Keratinocyte (primary cell): ENCODE measurements around the gene NLGN1. TPM values are rescaled to one million over a fixed set of nuclear protein-coding genes. Genes with fewer than 3 reads are reported as not detected.

Source experiments
- DNase-seq: peaks from one replicate; pipeline ENCODE4 v3.0.0-alpha.2; 2011; ENCODE audit warnings: low read depth, missing footprints, low spot score
- FAIRE-seq: peaks from 2 replicates; lab custom pipeline; 2011; peaks lifted over from hg19 to GRCh38; lab: Jason Lieb, UNC
- H2AFZ ChIP-seq: 2 replicates; pipeline ENCODE4 v1.6.0; 2012; ENCODE audit warnings: low read length, control low read depth, inconsistent platforms; ENCODE audit not compliant: control insufficient read depth
- H3K27ac ChIP-seq: 2 replicates; pipeline ENCODE4 v1.5.1; 2011; ENCODE audit warnings: low read length; ENCODE audit not compliant: control insufficient read depth, insufficient read depth
- H3K27me3 ChIP-seq: 3 replicates; pipeline ENCODE4 v1.6.0; 2011; ENCODE audit warnings: low read length; ENCODE audit not compliant: control insufficient read depth, insufficient read depth; ENCODE audit errors: extremely low read depth
- H3K36me3 ChIP-seq, 2 experiments: 2 replicates in 1 of 2; 3 replicates in 1 of 2; pipeline ENCODE4 v1.5.1; 2011; ENCODE audit warnings: low read length in 2 of 2, mild to moderate bottlenecking in 1 of 2; ENCODE audit not compliant: control insufficient read depth in 2 of 2, insufficient read depth in 2 of 2; ENCODE audit errors: extremely low read depth in 1 of 2
- H3K4me1 ChIP-seq: 3 replicates; pipeline ENCODE4 v1.5.1; 2011; ENCODE audit warnings: low read length; ENCODE audit not compliant: control insufficient read depth, insufficient read depth; ENCODE audit errors: extremely low read depth
- H3K4me2 ChIP-seq: 3 replicates; pipeline ENCODE4 v1.6.0; 2011; ENCODE audit warnings: low read depth, low read length; ENCODE audit not compliant: control insufficient read depth, insufficient read depth; ENCODE audit errors: extremely low read depth
- H3K4me3 ChIP-seq, 3 experiments: fragments of 200-600 bp in 1 of 3; sonication (generic) in 1 of 3; 2 replicates in 2 of 3; 3 replicates in 1 of 3; pipeline ENCODE4 v1.5.1; 2011 to 2016; ENCODE audit warnings: low read length in 3 of 3, mild to moderate bottlenecking in 3 of 3, control low read depth in 2 of 3, inconsistent platforms in 1 of 3, low read depth in 1 of 3, mixed read lengths in 1 of 3, mixed run types in 1 of 3, moderate library complexity in 1 of 3; ENCODE audit not compliant: control insufficient read depth in 2 of 3, insufficient read depth in 2 of 3; ENCODE audit errors: extremely low read depth in 1 of 3
- H3K79me2 ChIP-seq: 2 replicates; pipeline ENCODE4 v1.6.0; 2012; ENCODE audit warnings: low read length; ENCODE audit not compliant: control insufficient read depth, insufficient read depth
- H3K9ac ChIP-seq: 3 replicates; pipeline ENCODE4 v1.6.0; 2011; ENCODE audit warnings: low read length; ENCODE audit not compliant: control insufficient read depth, insufficient read depth; ENCODE audit errors: extremely low read depth
- H3K9me1 ChIP-seq: 3 replicates; pipeline ENCODE4 v1.6.0; 2011; ENCODE audit warnings: low read length; ENCODE audit not compliant: control insufficient read depth, insufficient read depth; ENCODE audit errors: extremely low read depth
- H3K9me3 ChIP-seq: 2 replicates; pipeline ENCODE4 v1.5.1; 2012; ENCODE audit warnings: low read depth, low read length; ENCODE audit not compliant: control insufficient read depth
- H4K20me1 ChIP-seq: 3 replicates; pipeline ENCODE4 v1.6.0; 2011; ENCODE audit warnings: low read length; ENCODE audit not compliant: control insufficient read depth, insufficient read depth; ENCODE audit errors: extremely low read depth
- EZH2 ChIP-seq: IDR thresholded peaks from one replicate; pipeline ENCODE4 v1.6.1; 2012; ENCODE audit warnings: inconsistent platforms, mild to moderate bottlenecking, low read length, moderate library complexity
- dilution Hi-C: fragments of 300-500 bp; cut with MboI; formaldehyde crosslinking; loops from one replicate; pipeline ENCODE4 v1.7.0; 2020; ENCODE audit warnings: low sequenced_read_pairs; ENCODE audit not compliant: extremely low pct_ligation_motif_present
- polyA plus RNA-seq, 5 experiments: library from polyadenylated mRNA; depleted of rRNA in 3 of 5; stranded (reverse) in 3 of 5; stranded (forward) in 1 of 5; unstranded in 1 of 5; fragments of >200 nt; gene quantifications; 1 replicate in 1 of 5; 2 replicates in 3 of 5; 3 replicates in 1 of 5; pipeline versions ENCODE4 v1.2.1 to v1.2.3, GENCODE V29; 2011 to 2012; ENCODE audit warnings: missing spikeins in 2 of 5, low read depth in 1 of 5, low replicate concordance in 1 of 5
- TF ChIP-seq, protein P1 (sequence below), 3 experiments: IDR thresholded peaks in 1 of 3; conservative IDR thresholded peaks in 1 of 3; optimal IDR thresholded peaks in 1 of 3; 2 replicates in 2 of 3; 3 replicates in 1 of 3; pipeline versions ENCODE3 to v1.5.1; 2011; ENCODE audit warnings: low read length in 3 of 3, mild to moderate bottlenecking in 3 of 3, moderate library complexity in 2 of 3, control low read depth in 1 of 3, inconsistent platforms in 1 of 3; ENCODE audit not compliant: insufficient read depth in 2 of 3; ENCODE audit errors: extremely low read depth in 1 of 3

NLGN1 gene
- polyA plus RNA-seq, 1 donor (not counting 4 experiments of a cell fraction or from before 2014, with no cell fraction given) = not detected

DNA sequence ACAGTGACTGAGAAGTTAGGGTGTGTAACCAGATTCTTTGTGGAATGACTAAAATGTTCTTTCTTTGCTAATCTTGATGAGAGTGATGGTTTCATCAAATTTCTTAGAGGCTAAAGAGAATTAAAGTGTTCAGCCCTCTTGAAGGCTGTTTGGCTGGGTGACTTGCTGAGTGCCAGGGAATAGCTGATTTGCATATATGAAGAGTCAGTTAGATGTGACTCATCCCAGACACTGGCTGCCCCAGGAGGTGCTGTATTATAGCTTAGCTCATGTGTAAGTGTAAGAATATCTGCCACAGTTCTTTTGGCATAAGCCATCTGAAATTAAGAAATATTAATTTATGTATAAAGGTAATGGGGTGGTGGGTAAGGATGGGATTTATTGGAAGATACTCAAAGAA is 535.1 kb downstream of the NLGN1 start:
- Histone ChIP-seq H2AFZ (no peak overlapping the region), H3K27me3 (no peaks in the 10 kb centered on the region), H3K9me1 (no peaks in the 10 kb centered on the region), H3K4me3 (no peak overlapping the region), H3K9me3 (no peaks in the 10 kb centered on the region), H3K4me1 (no peaks in the 10 kb centered on the region), H3K36me3 (no peaks in the 10 kb centered on the region), H3K9ac (no peak overlapping the region), H3K4me2 (no peak overlapping the region), H4K20me1 (no peaks in the 10 kb centered on the region), H3K27ac (no peak overlapping the region), H3K79me2 (no peaks in the 10 kb centered on the region)
- dilution Hi-C loops = no loop called here
- no peak for TF ChIP-seq EZH2
- TF ChIP-seq, protein P1, sequence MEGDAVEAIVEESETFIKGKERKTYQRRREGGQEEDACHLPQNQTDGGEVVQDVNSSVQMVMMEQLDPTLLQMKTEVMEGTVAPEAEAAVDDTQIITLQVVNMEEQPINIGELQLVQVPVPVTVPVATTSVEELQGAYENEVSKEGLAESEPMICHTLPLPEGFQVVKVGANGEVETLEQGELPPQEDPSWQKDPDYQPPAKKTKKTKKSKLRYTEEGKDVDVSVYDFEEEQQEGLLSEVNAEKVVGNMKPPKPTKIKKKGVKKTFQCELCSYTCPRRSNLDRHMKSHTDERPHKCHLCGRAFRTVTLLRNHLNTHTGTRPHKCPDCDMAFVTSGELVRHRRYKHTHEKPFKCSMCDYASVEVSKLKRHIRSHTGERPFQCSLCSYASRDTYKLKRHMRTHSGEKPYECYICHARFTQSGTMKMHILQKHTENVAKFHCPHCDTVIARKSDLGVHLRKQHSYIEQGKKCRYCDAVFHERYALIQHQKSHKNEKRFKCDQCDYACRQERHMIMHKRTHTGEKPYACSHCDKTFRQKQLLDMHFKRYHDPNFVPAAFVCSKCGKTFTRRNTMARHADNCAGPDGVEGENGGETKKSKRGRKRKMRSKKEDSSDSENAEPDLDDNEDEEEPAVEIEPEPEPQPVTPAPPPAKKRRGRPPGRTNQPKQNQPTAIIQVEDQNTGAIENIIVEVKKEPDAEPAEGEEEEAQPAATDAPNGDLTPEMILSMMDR (optimal IDR thresholded peaks at IDR 0.05 in 1 of 3, IDR thresholded peaks at IDR 0.05 in 1 of 3, conservative IDR thresholded peaks at IDR 0.05 in 1 of 3; ENCODE audit: extremely low read depth in 1 of 3, insufficient read depth in 2 of 3, low read length in 3 of 3) = no peak
- FAIRE-seq (no peak), DNase-seq (no peak)

DNA sequence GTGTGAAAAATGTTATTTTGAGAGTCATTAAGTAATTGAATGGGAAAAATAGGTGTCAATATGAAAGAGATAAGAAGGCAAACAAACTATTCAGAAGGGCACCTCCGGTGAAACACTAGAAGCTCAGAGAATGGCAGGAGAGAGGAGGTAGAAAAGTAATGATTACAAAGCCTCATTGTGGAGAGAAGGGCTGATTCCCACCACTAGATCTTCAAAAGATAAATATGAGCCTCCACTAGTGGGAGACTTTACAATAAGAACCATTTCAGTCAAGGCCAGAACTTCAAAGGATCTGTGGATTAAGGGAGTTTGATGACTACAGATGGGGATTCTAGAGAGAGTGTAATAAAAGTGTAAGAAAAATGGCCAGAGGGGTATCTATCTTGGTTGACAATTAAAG is 535.6 kb downstream of the NLGN1 start:
- no peak overlapping the region for H3K27ac ChIP-seq
- H3K4me2 ChIP-seq = no peak overlapping the region
- TF ChIP-seq EZH2 = no peak
- TF ChIP-seq, protein P1 (optimal IDR thresholded peaks at IDR 0.05 in 1 of 3, IDR thresholded peaks at IDR 0.05 in 1 of 3, conservative IDR thresholded peaks at IDR 0.05 in 1 of 3; ENCODE audit: extremely low read depth in 1 of 3, insufficient read depth in 2 of 3, low read length in 3 of 3) = no peak
- H3K4me1 ChIP-seq = no peaks in the 10 kb centered on the region
- H3K4me3 ChIP-seq = no peak overlapping the region
- no peaks in the 10 kb centered on the region for H3K36me3 ChIP-seq
- no peaks in the 10 kb centered on the region for H4K20me1 ChIP-seq
- H3K9me1 ChIP-seq = no peaks in the 10 kb centered on the region
- no peaks in the 10 kb centered on the region for H3K27me3 ChIP-seq
- no peak overlapping the region for H3K9ac ChIP-seq
- H3K9me3 ChIP-seq = no peaks in the 10 kb centered on the region
- no peaks in the 10 kb centered on the region for H3K79me2 ChIP-seq
- FAIRE-seq = no peak
- no peak overlapping the region for H2AFZ ChIP-seq
- dilution Hi-C loops = no loop called here
- no peak for DNase-seq
